ENCODE data around the gene KAT14.
A peak's percentile ranks its signal among the peaks of the same experiment; 100 is the strongest.
"Not testable (repeated sequence)": the region's sequence is repeated elsewhere in the genome, so short reads cannot be mapped to it uniquely, and the experiment has no call there.

The KAT14 gene, protein sequence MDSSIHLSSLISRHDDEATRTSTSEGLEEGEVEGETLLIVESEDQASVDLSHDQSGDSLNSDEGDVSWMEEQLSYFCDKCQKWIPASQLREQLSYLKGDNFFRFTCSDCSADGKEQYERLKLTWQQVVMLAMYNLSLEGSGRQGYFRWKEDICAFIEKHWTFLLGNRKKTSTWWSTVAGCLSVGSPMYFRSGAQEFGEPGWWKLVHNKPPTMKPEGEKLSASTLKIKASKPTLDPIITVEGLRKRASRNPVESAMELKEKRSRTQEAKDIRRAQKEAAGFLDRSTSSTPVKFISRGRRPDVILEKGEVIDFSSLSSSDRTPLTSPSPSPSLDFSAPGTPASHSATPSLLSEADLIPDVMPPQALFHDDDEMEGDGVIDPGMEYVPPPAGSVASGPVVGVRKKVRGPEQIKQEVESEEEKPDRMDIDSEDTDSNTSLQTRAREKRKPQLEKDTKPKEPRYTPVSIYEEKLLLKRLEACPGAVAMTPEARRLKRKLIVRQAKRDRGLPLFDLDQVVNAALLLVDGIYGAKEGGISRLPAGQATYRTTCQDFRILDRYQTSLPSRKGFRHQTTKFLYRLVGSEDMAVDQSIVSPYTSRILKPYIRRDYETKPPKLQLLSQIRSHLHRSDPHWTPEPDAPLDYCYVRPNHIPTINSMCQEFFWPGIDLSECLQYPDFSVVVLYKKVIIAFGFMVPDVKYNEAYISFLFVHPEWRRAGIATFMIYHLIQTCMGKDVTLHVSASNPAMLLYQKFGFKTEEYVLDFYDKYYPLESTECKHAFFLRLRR

GRCh38 chr20:18137412-18138265 is at the start of gene KAT14, which contains the start of gene PET117:
Gene KAT14 (plus strand): TSS chr20:18137863. CDS start chr20:18142661, 4,798 bp downstream.
Gene PET117 (plus strand): TSS chr20:18137863. CDS start chr20:18137956, 93 bp downstream.
- Mint-ChIP-seq H3K4me3 (peak within 1 kb of the TSS; percentile 84), H3K27ac (peak within 1 kb of the TSS; percentile 86), H3K36me3 (ENCODE audit: low read depth) (peaks cover 16% of the 10 kb centered on the region), H3K4me1 (peaks cover 41% of the 10 kb centered on the region), H3K27me3 (no peaks in the 10 kb centered on the region), H3K9me3 (no peaks in the 10 kb centered on the region)
- ATAC-seq (peak; percentile 93), DNase-seq (peak; percentile 93)

DNA sequence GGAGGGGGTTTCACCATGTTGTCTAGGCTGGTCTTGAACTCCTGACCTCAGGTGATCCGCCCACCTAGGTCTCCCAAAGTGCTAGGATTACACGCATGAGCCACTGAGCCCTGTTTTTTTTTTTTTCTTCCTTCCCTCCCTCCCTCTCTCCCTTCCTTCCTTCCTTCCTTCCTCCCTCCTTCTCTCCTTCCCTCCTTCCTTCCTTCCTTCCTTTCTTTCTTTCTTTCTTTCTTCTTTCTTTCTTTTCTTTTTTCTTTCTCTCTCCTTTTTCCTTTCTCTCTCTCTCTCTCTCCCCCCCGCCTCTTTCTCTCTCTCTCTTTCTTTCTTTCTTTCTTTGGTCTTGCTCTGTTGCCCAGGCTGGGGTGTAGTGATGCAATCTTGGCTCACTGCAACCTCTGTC is 49.4 kb upstream of the KAT14 start:
- not testable (repeated sequence) for ATAC-seq; H3K4me3 Mint-ChIP-seq; H3K9me3 Mint-ChIP-seq; H3K27ac Mint-ChIP-seq; DNase-seq; H3K4me1 Mint-ChIP-seq; H3K36me3 Mint-ChIP-seq (ENCODE audit: low read depth)
- peaks cover 16% of the 10 kb centered on the region for H3K27me3 Mint-ChIP-seq

DNA sequence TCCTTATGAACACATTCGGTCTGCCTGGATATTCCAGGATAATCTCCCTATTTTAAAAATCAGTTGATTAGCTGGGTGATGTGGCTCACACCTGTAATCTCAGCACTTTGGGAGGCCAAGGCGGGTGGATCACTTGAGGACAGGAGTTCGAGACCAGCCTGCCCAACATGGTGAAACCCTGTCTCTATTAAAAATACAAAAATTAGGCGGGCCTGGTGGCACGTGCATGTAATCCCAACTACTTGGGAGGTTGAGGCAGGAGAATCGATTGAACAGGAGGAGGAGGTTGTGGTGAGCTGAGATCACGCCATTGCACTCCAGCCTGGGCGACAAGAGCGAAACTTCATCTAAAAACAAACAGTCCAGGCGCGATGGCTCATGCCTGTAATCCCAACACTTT is 48.8 kb upstream of the KAT14 start:
- H3K27ac Mint-ChIP-seq; H3K4me1 Mint-ChIP-seq; H3K9me3 Mint-ChIP-seq; ATAC-seq; DNase-seq; H3K36me3 Mint-ChIP-seq (ENCODE audit: low read depth); H3K4me3 Mint-ChIP-seq: not testable (repeated sequence)
- H3K27me3 Mint-ChIP-seq: peaks cover 16% of the 10 kb centered on the region

- DNase-seq (no peak), ATAC-seq (no peak)
- Mint-ChIP-seq H3K36me3 (ENCODE audit: low read depth) (no peaks in the 10 kb centered on the region), H3K27me3 (peaks cover 16% of the 10 kb centered on the region), H3K4me1 (no peaks in the 10 kb centered on the region), H3K27ac (no peak overlapping the region), H3K4me3 (no peak overlapping the region), H3K9me3 (no peaks in the 10 kb centered on the region)
Measured at GRCh38 chr20:18090044-18090443, 47.6 kb upstream of the KAT14 start.

GRCh38 chr20:18090477-18090876 is 47.2 kb upstream of the KAT14 start:
- Mint-ChIP-seq H3K36me3 (ENCODE audit: low read depth) (no peaks in the 10 kb centered on the region), H3K27me3 (peaks cover 16% of the 10 kb centered on the region), H3K4me1 (no peaks in the 10 kb centered on the region), H3K4me3 (no peak overlapping the region), H3K27ac (no peak overlapping the region), H3K9me3 (no peaks in the 10 kb centered on the region)
- DNase-seq (no peak), ATAC-seq (no peak)

DNA sequence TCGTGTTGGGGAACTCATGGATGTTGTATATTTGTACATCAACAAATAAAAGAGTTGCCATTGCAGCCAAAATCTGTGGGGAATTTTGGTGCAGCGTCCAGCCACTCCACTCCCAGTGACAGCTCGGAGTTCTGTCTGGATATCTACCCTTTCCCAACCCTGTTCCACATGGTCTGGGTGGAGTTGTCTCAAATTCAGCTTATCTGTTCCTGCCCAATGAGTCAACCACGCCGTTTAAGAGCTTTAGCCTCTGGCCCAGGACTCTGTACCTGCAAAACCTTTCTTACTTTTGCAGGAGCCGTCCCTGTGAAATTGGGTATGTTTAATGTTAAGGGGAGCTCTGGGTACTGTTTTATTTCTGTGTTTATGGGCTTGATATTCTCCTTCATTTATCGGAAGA is 46.0 kb upstream of the KAT14 start:
- no peak overlapping the region for H3K4me3 Mint-ChIP-seq

GRCh38 chr20:18092890-18093289 is 44.8 kb upstream of the KAT14 start:
- ATAC-seq (no peak), DNase-seq (no peak)
- Mint-ChIP-seq H3K27ac (no peak overlapping the region), H3K9me3 (no peaks in the 10 kb centered on the region), H3K36me3 (ENCODE audit: low read depth) (no peaks in the 10 kb centered on the region), H3K4me1 (no peaks in the 10 kb centered on the region), H3K4me3 (no peak overlapping the region), H3K27me3 (peaks cover 15% of the 10 kb centered on the region)

More for the DNA sequence above, 46.0 kb upstream of the KAT14 start:
- Mint-ChIP-seq H3K4me1 (no peaks in the 10 kb centered on the region), H3K36me3 (ENCODE audit: low read depth) (no peaks in the 10 kb centered on the region), H3K9me3 (no peaks in the 10 kb centered on the region), H3K27me3 (peaks cover 15% of the 10 kb centered on the region), H3K27ac (no peak overlapping the region)
- no peak for ATAC-seq
- DNase-seq: no peak

DNA sequence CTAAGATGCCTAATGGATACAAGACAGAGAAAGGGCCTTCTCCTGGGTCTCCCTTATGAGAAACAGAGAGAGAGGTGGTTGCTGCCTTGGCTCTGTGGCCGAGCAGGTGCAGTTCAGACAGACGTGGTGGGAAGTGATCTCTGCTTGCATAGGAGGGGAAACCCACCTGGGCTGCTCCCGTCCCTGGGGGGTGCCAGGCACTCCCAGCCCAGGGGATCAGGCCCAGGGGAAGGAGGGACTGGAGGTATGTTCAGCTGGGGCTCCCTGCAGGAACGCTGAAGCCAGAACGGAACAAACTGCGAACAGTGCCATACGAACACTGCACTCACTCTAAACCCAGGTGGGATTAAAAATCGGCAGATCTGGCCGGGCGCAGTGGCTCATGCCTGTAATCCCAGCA is 44.3 kb upstream of the KAT14 start:
- no peaks in the 10 kb centered on the region for H3K36me3 Mint-ChIP-seq (ENCODE audit: low read depth)
- H3K4me1 Mint-ChIP-seq: no peaks in the 10 kb centered on the region
- DNase-seq (no peak), ATAC-seq (no peak)
- H3K27me3 Mint-ChIP-seq: peaks cover 14% of the 10 kb centered on the region
- H3K27ac Mint-ChIP-seq: no peak overlapping the region
- no peaks in the 10 kb centered on the region for H3K9me3 Mint-ChIP-seq
- no peak overlapping the region for H3K4me3 Mint-ChIP-seq

GRCh38 chr20:18094191-18094590 is 43.5 kb upstream of the KAT14 start:
- DNase-seq (no peak), ATAC-seq (no peak)
- Mint-ChIP-seq H3K36me3 (ENCODE audit: low read depth) (no peaks in the 10 kb centered on the region), H3K4me3 (no peak overlapping the region), H3K27me3 (peaks cover 9% of the 10 kb centered on the region), H3K9me3 (no peaks in the 10 kb centered on the region), H3K27ac (no peak overlapping the region), H3K4me1 (no peaks in the 10 kb centered on the region)

DNA sequence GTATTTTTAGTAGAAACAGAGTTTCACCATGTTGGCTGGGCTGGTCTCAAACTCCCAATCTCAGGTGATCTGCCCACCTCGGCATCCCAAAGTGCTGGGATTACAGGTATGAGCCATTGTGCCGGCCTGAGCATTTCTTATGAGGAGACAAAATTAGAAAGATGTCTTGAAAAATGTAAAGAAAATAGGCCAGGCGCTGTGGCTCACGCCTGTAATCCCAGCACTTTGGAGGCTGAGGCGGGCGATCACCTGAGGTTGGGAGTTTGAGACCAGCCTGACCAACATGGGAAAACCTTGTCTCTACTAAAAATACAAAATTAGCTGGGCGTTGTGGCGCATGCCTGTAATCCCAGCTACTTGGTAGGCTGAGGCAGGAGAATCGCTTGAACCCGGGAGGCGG is 37.1 kb upstream of the KAT14 start:
- H3K4me1 Mint-ChIP-seq; H3K9me3 Mint-ChIP-seq; DNase-seq; H3K4me3 Mint-ChIP-seq; H3K27ac Mint-ChIP-seq; ATAC-seq; H3K27me3 Mint-ChIP-seq; H3K36me3 Mint-ChIP-seq (ENCODE audit: low read depth): not testable (repeated sequence)

- Mint-ChIP-seq H3K4me3 (no peak overlapping the region), H3K9me3 (no peaks in the 10 kb centered on the region), H3K27me3 (peaks cover 6% of the 10 kb centered on the region), H3K27ac (no peak overlapping the region), H3K36me3 (ENCODE audit: low read depth) (no peaks in the 10 kb centered on the region), H3K4me1 (no peaks in the 10 kb centered on the region)
- no peak for ATAC-seq
- no peak for DNase-seq
Measured at GRCh38 chr20:18101125-18101810, 36.4 kb upstream of the KAT14 start.

- Mint-ChIP-seq H3K36me3 (ENCODE audit: low read depth) (no peaks in the 10 kb centered on the region), H3K9me3 (no peaks in the 10 kb centered on the region), H3K27ac (no peak overlapping the region), H3K4me3 (no peak overlapping the region), H3K27me3 (peaks cover 3% of the 10 kb centered on the region), H3K4me1 (no peaks in the 10 kb centered on the region)
- DNase-seq: no peak
- no peak for ATAC-seq
Measured at GRCh38 chr20:18103497-18103896, 34.2 kb upstream of the KAT14 start.

DNA sequence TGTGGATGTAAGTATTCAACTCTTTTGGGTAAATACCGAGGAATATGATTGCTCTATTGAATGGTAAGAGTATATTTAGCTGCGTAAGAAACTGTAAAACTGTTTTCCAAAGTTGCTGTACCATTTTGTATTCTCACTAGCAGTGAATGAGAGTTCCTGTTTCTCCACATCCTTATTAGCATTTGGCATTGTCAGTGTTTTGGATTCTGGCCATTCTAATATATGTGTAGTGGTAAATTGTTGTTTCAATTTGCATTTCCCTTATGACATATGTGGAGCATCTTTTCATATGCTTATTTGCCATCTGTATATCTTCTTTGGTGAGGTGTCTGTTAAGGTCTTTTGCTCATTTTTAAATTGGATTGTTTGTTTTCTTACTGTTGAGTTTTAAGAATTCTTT is 29.3 kb upstream of the KAT14 start:
- DNase-seq: no peak
- Mint-ChIP-seq H3K4me3 (no peak overlapping the region), H3K9me3 (peaks cover 3% of the 10 kb centered on the region), H3K27me3 (peaks cover 3% of the 10 kb centered on the region), H3K36me3 (ENCODE audit: low read depth) (no peaks in the 10 kb centered on the region), H3K27ac (no peak overlapping the region), H3K4me1 (no peaks in the 10 kb centered on the region)
- no peak for ATAC-seq

- ATAC-seq; DNase-seq; H3K9me3 Mint-ChIP-seq; H3K27ac Mint-ChIP-seq; H3K4me1 Mint-ChIP-seq; H3K36me3 Mint-ChIP-seq (ENCODE audit: low read depth); H3K4me3 Mint-ChIP-seq; H3K27me3 Mint-ChIP-seq: not testable (repeated sequence)
Measured at GRCh38 chr20:18128574-18128973, 9.1 kb upstream of the KAT14 start.
